Neural cell (in vitro differentiated cells): ENCODE results near the gene NPAS2.

Experiments used
- CTCF ChIP-seq: fragments of 450-650 bp; IDR thresholded peaks from 2 replicates; pipeline ENCODE4 v1.5.1; 2014; ENCODE audit warnings: antibody characterized with exemption, mild to moderate bottlenecking, moderate library complexity; ENCODE audit not compliant: poor library complexity, severe bottlenecking
- EP300 ChIP-seq: fragments of 450-650 bp; conservative IDR thresholded peaks from 2 replicates; pipeline ENCODE4 v1.6.1; 2014; ENCODE audit warnings: antibody characterized with exemption, mild to moderate bottlenecking, moderate library complexity; ENCODE audit not compliant: poor library complexity, severe bottlenecking
- EZH2 ChIP-seq: fragments of 200-600, 300-800 bp; shearing (Covaris generic), sonication (generic); IDR thresholded peaks from 2 replicates; pipeline ENCODE4 v1.6.1; 2014; ENCODE audit warnings: antibody characterized with exemption, low read length, borderline replicate concordance, mild to moderate bottlenecking; ENCODE audit not compliant: insufficient read depth, poor library complexity, severe bottlenecking
- RAD21 ChIP-seq: fragments of 450-650 bp; conservative IDR thresholded peaks from 2 replicates; pipeline ENCODE4 v1.6.1; 2014; ENCODE audit warnings: antibody characterized with exemption, mild to moderate bottlenecking, moderate library complexity
- SMC3 ChIP-seq: fragments of 450-650 bp; conservative IDR thresholded peaks from 2 replicates; pipeline ENCODE4 v1.6.1; 2014; ENCODE audit warnings: antibody characterized with exemption, mild to moderate bottlenecking, moderate library complexity; ENCODE audit not compliant: poor library complexity

- no peak for TF ChIP-seq CTCF
- TF ChIP-seq RAD21 = no peak
- TF ChIP-seq EZH2 = no peak
- no peak for TF ChIP-seq EP300
- no peak for TF ChIP-seq SMC3
Measured at GRCh38 chr2:100905132-100905805, 85.3 kb downstream of the NPAS2 start.
